ENCODE data around the gene C6orf120.

Gene C6orf120

GRCh38 chr6:169722362-169723199 lies 20.7 kb downstream of the C6orf120 start:
- DNase-seq (ENCODE audit: insufficient read length, low spot score) (no peak), FAIRE-seq (peak; percentile 87)
- TF ChIP-seq PAX5 (IDR thresholded peaks at IDR 0.05; ENCODE audit: insufficient read depth, low read length, severe bottlenecking), result no peak
- no peak for TF ChIP-seq SPI1 (IDR thresholded peaks at IDR 0.05; ENCODE audit: low read depth, low read length)
- no peak for TF ChIP-seq POU2F2 (IDR thresholded peaks at IDR 0.05; ENCODE audit: low read depth, low read length)
- TF ChIP-seq POLR2A (IDR thresholded peaks at IDR 0.05; ENCODE audit: low read depth, low read length), result no peak
- TF ChIP-seq POLR2AphosphoS5 (IDR thresholded peaks at IDR 0.05; ENCODE audit: low read depth, low read length), result no peak
- TF ChIP-seq TAF1 (IDR thresholded peaks at IDR 0.05; ENCODE audit: low read depth, low read length), result no peak

GRCh38 chr6:169723200-169723909 lies 21.4 kb downstream of the C6orf120 start:
- TF ChIP-seq POU2F2 (IDR thresholded peaks at IDR 0.05; ENCODE audit: low read depth, low read length) (no peak), PAX5 (IDR thresholded peaks at IDR 0.05; ENCODE audit: insufficient read depth, low read length, severe bottlenecking) (no peak)
- DNase-seq (ENCODE audit: insufficient read length, low spot score) (peak; percentile 49), FAIRE-seq (no peak)

GRCh38 chr6:169723991-169724493 lies 22.1 kb downstream of the C6orf120 start:
- no peak for FAIRE-seq
- DNase-seq (ENCODE audit: insufficient read length, low spot score), result peak; percentile 30
- no peak for TF ChIP-seq POLR2AphosphoS5 (IDR thresholded peaks at IDR 0.05; ENCODE audit: low read depth, low read length)
- TF ChIP-seq TAF1 (IDR thresholded peaks at IDR 0.05; ENCODE audit: low read depth, low read length), result no peak
- TF ChIP-seq POU2F2 (IDR thresholded peaks at IDR 0.05; ENCODE audit: low read depth, low read length), result no peak
- TF ChIP-seq PAX5 (IDR thresholded peaks at IDR 0.05; ENCODE audit: insufficient read depth, low read length, severe bottlenecking), result no peak
- no peak for TF ChIP-seq POLR2A (IDR thresholded peaks at IDR 0.05; ENCODE audit: low read depth, low read length)
- no peak for TF ChIP-seq SPI1 (IDR thresholded peaks at IDR 0.05; ENCODE audit: low read depth, low read length)

GRCh38 chr6:169724494-169725124 lies 22.7 kb downstream of the C6orf120 start, which contains the start of gene PHF10:
PHF10 (minus strand) TSS chr6:169724500; CDS start chr6:169723931, 569 bp downstream.
- peak; percentile 85 for FAIRE-seq
- TF ChIP-seq PAX5 (IDR thresholded peaks at IDR 0.05; ENCODE audit: insufficient read depth, low read length, severe bottlenecking) (peak; percentile 48), TAF1 (IDR thresholded peaks at IDR 0.05; ENCODE audit: low read depth, low read length) (0 out of 2 replicates have a peak, but pooled peaks have one; percentile 40), POLR2A (IDR thresholded peaks at IDR 0.05; ENCODE audit: low read depth, low read length) (no peak)
- peak; percentile 60 for DNase-seq (ENCODE audit: insufficient read length, low spot score)

- DNase-seq (ENCODE audit: insufficient read length, low spot score) (no peak), FAIRE-seq (peak; percentile 78)
- TF ChIP-seq PAX5 (IDR thresholded peaks at IDR 0.05; ENCODE audit: insufficient read depth, low read length, severe bottlenecking), result no peak
- no peak for TF ChIP-seq POU2F2 (IDR thresholded peaks at IDR 0.05; ENCODE audit: low read depth, low read length)
- TF ChIP-seq POLR2A (IDR thresholded peaks at IDR 0.05; ENCODE audit: low read depth, low read length), result no peak
Measured at GRCh38 chr6:169725125-169726048, 23.5 kb downstream of the C6orf120 start.

- TF ChIP-seq POLR2A (IDR thresholded peaks at IDR 0.05; ENCODE audit: low read depth, low read length) (no peak), SPI1 (IDR thresholded peaks at IDR 0.05; ENCODE audit: low read depth, low read length) (no peak), POU2F2 (IDR thresholded peaks at IDR 0.05; ENCODE audit: low read depth, low read length) (no peak), POLR2AphosphoS5 (IDR thresholded peaks at IDR 0.05; ENCODE audit: low read depth, low read length) (no peak), TAF1 (IDR thresholded peaks at IDR 0.05; ENCODE audit: low read depth, low read length) (no peak), PAX5 (IDR thresholded peaks at IDR 0.05; ENCODE audit: insufficient read depth, low read length, severe bottlenecking) (no peak)
- FAIRE-seq (no peak), DNase-seq (ENCODE audit: insufficient read length, low spot score) (no peak)
Measured at GRCh38 chr6:169726049-169726400, 24.1 kb downstream of the C6orf120 start.

GRCh38 chr6:169726963-169727362 lies 25.0 kb downstream of the C6orf120 start:
- DNase-seq (ENCODE audit: insufficient read length, low spot score) (no peak), FAIRE-seq (no peak)
- TF ChIP-seq TAF1 (IDR thresholded peaks at IDR 0.05; ENCODE audit: low read depth, low read length) (no peak), PAX5 (IDR thresholded peaks at IDR 0.05; ENCODE audit: insufficient read depth, low read length, severe bottlenecking) (no peak)

- DNase-seq (ENCODE audit: insufficient read length, low spot score) (no peak), FAIRE-seq (no peak)
- TF ChIP-seq POU2F2 (IDR thresholded peaks at IDR 0.05; ENCODE audit: low read depth, low read length) (no peak), SPI1 (IDR thresholded peaks at IDR 0.05; ENCODE audit: low read depth, low read length) (no peak), PAX5 (IDR thresholded peaks at IDR 0.05; ENCODE audit: insufficient read depth, low read length, severe bottlenecking) (no peak)
Measured at GRCh38 chr6:169729961-169730360, 28.0 kb downstream of the C6orf120 start.

All from GM12891 (cell line).